ENCODE data around the gene GPR149. TPM values are rescaled to one million over a fixed set of nuclear protein-coding genes. Genes with fewer than 3 reads are reported as not detected.

The GPR149 gene
- total and polyA plus RNA-seq, 2 of the 8 experiments (the other 6 are each of a cell fraction or from before 2014, with no cell fraction given) = not detected

DNA sequence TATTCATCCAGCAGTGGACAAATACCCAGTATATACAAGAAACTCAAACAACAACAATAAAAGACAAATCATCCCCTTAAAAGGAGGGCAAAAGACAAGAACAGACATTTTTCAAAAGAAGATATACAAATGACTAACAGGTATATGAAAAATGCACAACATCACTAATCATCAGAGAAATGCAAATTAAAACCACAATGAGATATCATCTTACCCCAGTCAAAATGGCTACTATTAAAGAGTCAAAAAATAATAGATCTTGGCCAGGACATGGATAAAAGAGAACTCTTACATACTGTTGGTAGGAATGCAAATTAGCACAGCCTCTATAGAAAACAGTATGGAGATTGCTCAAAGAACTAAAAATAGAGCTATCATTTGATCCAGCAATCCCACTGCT lies 122.6 kb downstream of the GPR149 start (continued):
- TF ChIP-seq RNF2 (IDR thresholded peaks at IDR 0.05; ENCODE audit: borderline replicate concordance, low read depth, low read length, missing control alignments, poor library complexity, severe bottlenecking) (no peak), ZNF274 (IDR thresholded peaks at IDR 0.05; ENCODE audit: borderline replicate concordance, extremely low read depth, low read length) (no peak), SP2 (IDR thresholded peaks at IDR 0.05; ENCODE audit: low read length) (no peak)

Data from H1 (cell line).